Mucosa of descending colon (tissue), 3 donors: ENCODE results near the gene VPS11. TPM values are rescaled to one million over a fixed set of nuclear protein-coding genes. Genes with fewer than 3 reads are reported as not detected.
A peak's percentile ranks its signal among the peaks of the same experiment; 100 is the strongest.

Source experiments
- ATAC-seq: fragments of 200-7000 bp; cut with Tn5 transposase; one replicate; pipeline ENCODE4 v1.9.1; 2020; ENCODE audit warnings: mild to moderate bottlenecking, moderate library complexity
- DNase-seq, 3 donors: peaks; one replicate each; pipeline ENCODE4 v3.0.0-alpha.2; 2020
- H3K36me3 ChIP-seq: fragments of 200-600 bp; one replicate; pipeline ENCODE4 v1.8.0; 2021; ENCODE audit warnings: low read depth, mild to moderate bottlenecking
- H3K4me1 ChIP-seq: fragments of 200-600 bp; one replicate; pipeline ENCODE4 v1.8.0; 2021; ENCODE audit warnings: low read depth, mild to moderate bottlenecking
- H3K4me3 ChIP-seq: fragments of 200-600 bp; one replicate; pipeline ENCODE4 v1.8.0; 2021; ENCODE audit warnings: mild to moderate bottlenecking
- H3K9me3 ChIP-seq: fragments of 200-600 bp; one replicate; pipeline ENCODE4 v1.8.0; 2021; ENCODE audit warnings: mild to moderate bottlenecking
- CTCF ChIP-seq: fragments of 200-600 bp; IDR thresholded peaks from one replicate; pipeline ENCODE4 v1.8.0; 2022; ENCODE audit warnings: antibody characterized with exemption, mild to moderate bottlenecking
- intact Hi-C, 2 donors: fragments of 100-400 bp; cut with DNase I in 1 of 2; cut with micrococcal nuclease in 1 of 2; formaldehyde crosslinking; loops; one replicate each; pipeline versions ENCODE4 v1.11.0 to v1.11.1; 2022; cut with DNase I, micrococcal nuclease
- long read RNA-seq, 2 donors: library from polyadenylated mRNA; unstranded; transcript quantifications; one replicate each; pipeline ENCODE4 v2.0.0, GENCODE V29; 2019 to 2021
- total RNA-seq, 3 donors: library from RNA; stranded (reverse); fragmentation: NEBNext Ultra II Directional in 2 of 3; extraction: Animal tissue kit (Norgen Biotek cat#: 25700) in 2 of 3; gene quantifications; one replicate each; pipeline versions ENCODE4 v1.2.1 to v1.2.4, GENCODE V29; 2021 to 2023
- donor health status: DM: no; HTN: no; CAD: no; lungs with moderate emphysema.
- donor health status: DM: no; HTN: no; CAD: no.
- donor health status: DM: no; HTN: yes; CAD: no.

VPS11 gene
- 10 to 100 TPM; 26.1 to 34.8 (median 29.1) TPM for total RNA-seq
- long read RNA-seq, donor 1, transcript VPS11-208 (16 exons, 3,313 nt), result major isoform, 40 of 61 reads
- long read RNA-seq, donor 1, partial matches to known transcripts, result 9 of 61 reads
- long read RNA-seq, donor 1, other reads (novel, unspliced or antisense), result 10 of 61 reads
- long read RNA-seq, donor 2, partial matches to known transcripts, result 0 of 1 reads
- long read RNA-seq, donor 2, other reads (novel, unspliced or antisense), result 0 of 1 reads

DNA sequence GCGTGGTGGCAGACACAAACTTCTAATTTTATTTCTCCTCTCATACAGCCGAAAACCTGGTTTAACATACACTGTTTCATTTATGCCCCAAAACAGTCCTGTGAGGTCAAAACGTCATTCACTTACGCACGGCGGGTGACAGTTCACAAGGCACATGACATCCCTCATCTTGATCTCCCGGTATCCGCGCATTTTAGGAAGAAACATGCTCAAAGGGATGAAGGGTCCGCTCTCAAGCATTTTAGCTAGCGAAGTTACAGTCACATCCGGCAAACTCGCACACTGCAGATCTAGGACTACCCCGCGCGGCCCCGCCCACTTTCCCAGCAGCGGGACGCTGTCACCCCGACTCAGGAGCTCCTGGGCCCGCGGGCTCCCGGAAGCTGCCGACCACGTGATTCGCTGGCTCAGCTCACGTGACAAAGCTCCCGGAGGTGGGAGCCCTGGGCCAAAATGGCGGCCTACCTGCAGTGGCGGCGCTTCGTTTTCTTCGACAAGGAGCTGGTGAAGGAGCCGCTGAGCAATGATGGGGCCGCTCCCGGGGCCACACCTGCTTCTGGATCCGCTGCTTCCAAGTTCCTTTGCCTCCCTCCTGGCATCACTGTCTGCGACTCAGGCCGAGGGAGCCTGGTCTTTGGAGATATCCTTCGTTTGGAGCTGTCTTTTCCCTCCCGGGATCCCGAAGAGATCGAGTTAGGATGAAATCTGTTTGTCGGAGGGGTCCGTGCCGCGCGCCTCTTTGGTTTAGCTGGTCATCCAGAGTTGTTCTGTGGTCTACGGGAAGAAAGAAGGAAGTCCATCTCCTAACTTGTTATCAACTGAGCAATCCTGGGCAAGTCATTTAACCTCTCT is at the start of gene VPS11:
VPS11 (plus strand) TSS at position 448 of the 852 bp plus-strand sequence; CDS start at position 454, 6 bp downstream.
- DNase-seq, result peak; percentile 97 to 99 (median 98)
- Histone ChIP-seq H3K4me1 (peaks cover 13% of the 10 kb centered on the region), H3K36me3 (peaks cover 11% of the 10 kb centered on the region), H3K9me3 (no peaks in the 10 kb centered on the region), H3K4me3 (peak within 1 kb of the TSS; percentile 65)
- no peak for TF ChIP-seq CTCF
- intact Hi-C loops, result no loop called here
- ATAC-seq, result peak; percentile 99

- Histone ChIP-seq H3K36me3 (no peaks in the 10 kb centered on the region), H3K4me3 (peak within 1 kb of the TSS; percentile 85), H3K4me1 (peaks cover 36% of the 10 kb centered on the region), H3K9me3 (no peaks in the 10 kb centered on the region)
- ATAC-seq (peak; percentile 93), DNase-seq (peak; percentile 95 to 98 (median 95))
- TF ChIP-seq CTCF, result no peak
- intact Hi-C loops, result no loop called here
Observed at GRCh38 chr11:119018074-119018938, 49.3 kb upstream of the VPS11 start, which contains the start of the genes RPS25 and TRAPPC4. RPS25 (minus strand) TSS chr11:119018343; CDS start chr11:119018284, 59 bp downstream. TRAPPC4 (plus strand) TSS chr11:119018766; CDS start chr11:119018796, 30 bp downstream.

DNA sequence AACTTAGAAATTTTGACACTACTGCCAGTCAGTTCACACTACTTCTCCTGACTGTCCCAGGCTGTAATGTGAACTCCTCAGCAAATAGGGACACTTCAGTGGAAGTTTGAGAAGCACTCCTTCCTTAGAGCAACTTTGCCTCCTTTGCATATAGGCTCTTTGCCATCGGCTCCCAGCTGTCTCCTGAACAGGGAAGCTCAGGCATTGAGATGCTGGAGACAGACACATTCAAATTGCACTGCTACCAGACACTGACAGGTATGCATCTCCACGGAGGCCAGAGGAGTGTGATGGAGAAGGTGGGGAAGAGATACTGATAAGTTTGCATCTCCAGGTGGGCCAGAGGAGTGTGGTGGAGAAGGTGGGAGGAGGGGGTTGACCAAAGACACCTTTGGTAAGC is 47.6 kb upstream of the VPS11 start:
- Histone ChIP-seq H3K36me3 (no peaks in the 10 kb centered on the region), H3K9me3 (no peaks in the 10 kb centered on the region), H3K4me3 (no peak overlapping the region), H3K4me1 (peaks cover 36% of the 10 kb centered on the region)
- DNase-seq (no peak), ATAC-seq (no peak)
- intact Hi-C loops, result no loop called here
- TF ChIP-seq CTCF, result no peak

DNA sequence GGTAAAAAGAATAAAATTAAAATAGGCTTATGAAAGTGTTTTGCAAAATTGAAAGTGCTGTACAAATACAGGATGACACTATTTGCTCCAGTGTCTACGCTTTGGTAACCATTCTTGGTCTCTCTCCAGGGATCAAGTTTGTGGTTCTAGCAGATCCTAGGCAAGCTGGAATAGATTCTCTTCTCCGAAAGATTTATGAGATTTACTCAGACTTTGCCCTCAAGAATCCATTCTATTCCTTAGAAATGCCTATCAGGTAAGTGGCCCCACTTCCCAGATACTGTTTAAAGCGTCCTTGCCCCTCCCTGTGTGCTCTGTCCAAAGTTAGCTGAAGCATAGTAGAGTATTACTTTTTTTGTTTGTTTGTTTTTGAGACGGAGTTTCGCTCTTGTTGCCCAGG is 46.0 kb upstream of the VPS11 start:
- TF ChIP-seq CTCF, result no peak
- peak in 1 of 3 donors; percentile 18 for DNase-seq
- ATAC-seq, result peak; percentile 4
- H3K36me3 ChIP-seq, result no peaks in the 10 kb centered on the region
- H3K9me3 ChIP-seq, result no peaks in the 10 kb centered on the region
- H3K4me3 ChIP-seq, result no peak overlapping the region
- intact Hi-C loops, result no loop called here
- peaks cover 34% of the 10 kb centered on the region for H3K4me1 ChIP-seq

DNA sequence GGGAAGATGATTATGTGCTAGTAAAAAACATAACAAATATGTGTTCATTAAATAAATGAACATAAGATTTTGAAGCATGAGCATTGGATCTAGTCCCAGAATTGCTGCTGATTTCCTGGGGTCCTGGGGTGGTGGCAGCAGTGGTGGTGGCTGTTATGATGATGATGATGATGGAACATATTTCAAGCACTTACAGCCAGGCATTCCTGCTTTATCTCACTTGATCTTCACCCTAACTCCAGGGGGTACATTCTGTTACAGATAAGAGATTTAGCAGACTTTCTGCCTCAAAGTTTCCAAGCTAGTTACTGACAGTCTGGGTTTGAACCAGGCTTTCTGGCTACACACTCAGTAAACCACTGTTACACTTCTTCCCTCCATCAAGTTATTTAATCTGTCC is 43.9 kb upstream of the VPS11 start:
- intact Hi-C loops, result no loop called here

More for the DNA sequence above, 43.9 kb upstream of the VPS11 start:
- Histone ChIP-seq H3K9me3 (no peaks in the 10 kb centered on the region), H3K4me1 (peaks cover 48% of the 10 kb centered on the region), H3K4me3 (no peak overlapping the region), H3K36me3 (no peaks in the 10 kb centered on the region)
- ATAC-seq (no peak), DNase-seq (no peak)
- no peak for TF ChIP-seq CTCF
